SK-N-SH treated with all-trans-retinoic acid at 6 μM for 48 hours (cell line): ENCODE results near the gene NUP153.

Experiments
- ARNTL ChIP-seq: fragments of 450-650 bp; formaldehyde crosslinking; IDR thresholded peaks from 2 replicates; pipeline ENCODE4 v1.5.0; 2020; ENCODE audit warnings: low read depth, mild to moderate bottlenecking, moderate library complexity, borderline replicate concordance
- BACH2 ChIP-seq: fragments of 250-450 bp; sonication (Bioruptor Pico); IDR thresholded peaks from 2 replicates; pipeline ENCODE4 v1.9.0; 2021; ENCODE audit warnings: mild to moderate bottlenecking, borderline replicate concordance
- CREB5 ChIP-seq: fragments of 250-450 bp; sonication (Bioruptor Pico); IDR thresholded peaks from 2 replicates; pipeline ENCODE4 v1.5.1; 2020; ENCODE audit warnings: low read depth, mild to moderate bottlenecking, moderate library complexity
- CSDC2 ChIP-seq: fragments of 250-450 bp; sonication (Bioruptor Pico); IDR thresholded peaks from 2 replicates; pipeline ENCODE4 v1.5.0; 2020; ENCODE audit warnings: mild to moderate bottlenecking, moderate library complexity
- ESRRG ChIP-seq: fragments of 250-450 bp; sonication (Bioruptor Pico); IDR thresholded peaks from 2 replicates; pipeline ENCODE4 v1.6.1; 2021; ENCODE audit warnings: mild to moderate bottlenecking
- OSR1 ChIP-seq: fragments of 250-450 bp; sonication (Bioruptor Pico); IDR thresholded peaks from 2 replicates; pipeline ENCODE4 v1.8.0; 2022; ENCODE audit warnings: moderate library complexity, mild to moderate bottlenecking, inconsistent platforms
- TOX ChIP-seq: fragments of 250-450 bp; sonication (Bioruptor Pico); IDR thresholded peaks from 2 replicates; pipeline ENCODE4 v1.8.0; 2021; ENCODE audit warnings: mild to moderate bottlenecking, moderate library complexity, borderline replicate concordance
- ZC3H10 ChIP-seq: fragments of 250-450 bp; sonication (Bioruptor Pico); IDR thresholded peaks from 2 replicates; pipeline ENCODE4 v1.5.1; 2021; ENCODE audit warnings: mild to moderate bottlenecking, moderate library complexity
- ZFP3 ChIP-seq: fragments of 250-450 bp; sonication (Bioruptor Pico); IDR thresholded peaks from 2 replicates; pipeline ENCODE4 v1.5.0; 2020; ENCODE audit warnings: mild to moderate bottlenecking, moderate library complexity
- ZNF8 ChIP-seq: fragments of 450-650 bp; formaldehyde crosslinking; IDR thresholded peaks from 2 replicates; pipeline ENCODE4 v1.5.0; 2020; ENCODE audit warnings: mild to moderate bottlenecking, moderate library complexity
- TF ChIP-seq, protein P1 (sequence below): fragments of 250-450 bp; sonication (Bioruptor Pico); IDR thresholded peaks from 2 replicates; pipeline ENCODE4 v1.8.0; 2020; ENCODE audit warnings: mild to moderate bottlenecking, moderate library complexity, borderline replicate concordance
- TF ChIP-seq, protein P2 (sequence below): fragments of 250-450 bp; sonication (Bioruptor Pico); IDR thresholded peaks from 2 replicates; pipeline ENCODE4 v1.5.1; 2021; ENCODE audit warnings: mild to moderate bottlenecking, moderate library complexity
- TF ChIP-seq, protein P3 (sequence below): fragments of 250-450 bp; sonication (Bioruptor Pico); IDR thresholded peaks from 2 replicates; pipeline ENCODE4 v1.5.0; 2020; ENCODE audit warnings: mild to moderate bottlenecking, moderate library complexity

GRCh38 chr6:17656092-17656491 is 50.6 kb downstream of the NUP153 start:
- TF ChIP-seq ZC3H10 (no peak), ESRRG (CRISPR knock-in tag) (no peak), ZNF8 (CRISPR knock-in tag) (no peak), CREB5 (CRISPR knock-in tag) (no peak), BACH2 (CRISPR knock-in tag) (no peak), CSDC2 (CRISPR knock-in tag) (no peak), TOX (CRISPR knock-in tag) (no peak), ZFP3 (CRISPR knock-in tag) (no peak), OSR1 (CRISPR knock-in tag) (no peak), ARNTL (CRISPR knock-in tag) (no peak)
- TF ChIP-seq, protein P1, sequence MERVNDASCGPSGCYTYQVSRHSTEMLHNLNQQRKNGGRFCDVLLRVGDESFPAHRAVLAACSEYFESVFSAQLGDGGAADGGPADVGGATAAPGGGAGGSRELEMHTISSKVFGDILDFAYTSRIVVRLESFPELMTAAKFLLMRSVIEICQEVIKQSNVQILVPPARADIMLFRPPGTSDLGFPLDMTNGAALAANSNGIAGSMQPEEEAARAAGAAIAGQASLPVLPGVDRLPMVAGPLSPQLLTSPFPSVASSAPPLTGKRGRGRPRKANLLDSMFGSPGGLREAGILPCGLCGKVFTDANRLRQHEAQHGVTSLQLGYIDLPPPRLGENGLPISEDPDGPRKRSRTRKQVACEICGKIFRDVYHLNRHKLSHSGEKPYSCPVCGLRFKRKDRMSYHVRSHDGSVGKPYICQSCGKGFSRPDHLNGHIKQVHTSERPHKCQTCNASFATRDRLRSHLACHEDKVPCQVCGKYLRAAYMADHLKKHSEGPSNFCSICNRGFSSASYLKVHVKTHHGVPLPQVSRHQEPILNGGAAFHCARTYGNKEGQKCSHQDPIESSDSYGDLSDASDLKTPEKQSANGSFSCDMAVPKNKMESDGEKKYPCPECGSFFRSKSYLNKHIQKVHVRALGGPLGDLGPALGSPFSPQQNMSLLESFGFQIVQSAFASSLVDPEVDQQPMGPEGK (CRISPR knock-in tag): no peak
- TF ChIP-seq, protein P2, sequence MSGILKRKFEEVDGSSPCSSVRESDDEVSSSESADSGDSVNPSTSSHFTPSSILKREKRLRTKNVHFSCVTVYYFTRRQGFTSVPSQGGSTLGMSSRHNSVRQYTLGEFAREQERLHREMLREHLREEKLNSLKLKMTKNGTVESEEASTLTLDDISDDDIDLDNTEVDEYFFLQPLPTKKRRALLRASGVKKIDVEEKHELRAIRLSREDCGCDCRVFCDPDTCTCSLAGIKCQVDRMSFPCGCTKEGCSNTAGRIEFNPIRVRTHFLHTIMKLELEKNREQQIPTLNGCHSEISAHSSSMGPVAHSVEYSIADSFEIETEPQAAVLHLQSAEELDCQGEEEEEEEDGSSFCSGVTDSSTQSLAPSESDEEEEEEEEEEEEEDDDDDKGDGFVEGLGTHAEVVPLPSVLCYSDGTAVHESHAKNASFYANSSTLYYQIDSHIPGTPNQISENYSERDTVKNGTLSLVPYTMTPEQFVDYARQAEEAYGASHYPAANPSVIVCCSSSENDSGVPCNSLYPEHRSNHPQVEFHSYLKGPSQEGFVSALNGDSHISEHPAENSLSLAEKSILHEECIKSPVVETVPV: no peak
- TF ChIP-seq, protein P3, sequence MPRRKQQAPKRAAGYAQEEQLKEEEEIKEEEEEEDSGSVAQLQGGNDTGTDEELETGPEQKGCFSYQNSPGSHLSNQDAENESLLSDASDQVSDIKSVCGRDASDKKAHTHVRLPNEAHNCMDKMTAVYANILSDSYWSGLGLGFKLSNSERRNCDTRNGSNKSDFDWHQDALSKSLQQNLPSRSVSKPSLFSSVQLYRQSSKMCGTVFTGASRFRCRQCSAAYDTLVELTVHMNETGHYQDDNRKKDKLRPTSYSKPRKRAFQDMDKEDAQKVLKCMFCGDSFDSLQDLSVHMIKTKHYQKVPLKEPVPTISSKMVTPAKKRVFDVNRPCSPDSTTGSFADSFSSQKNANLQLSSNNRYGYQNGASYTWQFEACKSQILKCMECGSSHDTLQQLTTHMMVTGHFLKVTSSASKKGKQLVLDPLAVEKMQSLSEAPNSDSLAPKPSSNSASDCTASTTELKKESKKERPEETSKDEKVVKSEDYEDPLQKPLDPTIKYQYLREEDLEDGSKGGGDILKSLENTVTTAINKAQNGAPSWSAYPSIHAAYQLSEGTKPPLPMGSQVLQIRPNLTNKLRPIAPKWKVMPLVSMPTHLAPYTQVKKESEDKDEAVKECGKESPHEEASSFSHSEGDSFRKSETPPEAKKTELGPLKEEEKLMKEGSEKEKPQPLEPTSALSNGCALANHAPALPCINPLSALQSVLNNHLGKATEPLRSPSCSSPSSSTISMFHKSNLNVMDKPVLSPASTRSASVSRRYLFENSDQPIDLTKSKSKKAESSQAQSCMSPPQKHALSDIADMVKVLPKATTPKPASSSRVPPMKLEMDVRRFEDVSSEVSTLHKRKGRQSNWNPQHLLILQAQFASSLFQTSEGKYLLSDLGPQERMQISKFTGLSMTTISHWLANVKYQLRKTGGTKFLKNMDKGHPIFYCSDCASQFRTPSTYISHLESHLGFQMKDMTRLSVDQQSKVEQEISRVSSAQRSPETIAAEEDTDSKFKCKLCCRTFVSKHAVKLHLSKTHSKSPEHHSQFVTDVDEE (CRISPR knock-in tag): no peak
